Right ventricle myocardium superior (tissue), 1 donor: ENCODE measurements around the gene ZNF385B. TPM values are rescaled to one million over a fixed set of nuclear protein-coding genes. Genes with fewer than 3 reads are reported as not detected.
"Not testable (repeated sequence)": the region's sequence is repeated elsewhere in the genome, so short reads cannot be mapped to it uniquely, and the experiment has no call there.

Experiments used
- ATAC-seq: fragments of 200-7000 bp; cut with Tn5 transposase; one replicate; pipeline ENCODE4 v1.9.1; 2020; ENCODE audit warnings: mild to moderate bottlenecking; ENCODE audit not compliant: poor library complexity
- DNase-seq: peaks from one replicate; pipeline ENCODE4 v3.0.0-alpha.2; 2020
- intact Hi-C: fragments of 100-400 bp; cut with DNase I; formaldehyde crosslinking; loops from one replicate; pipeline ENCODE4 v1.11.2; 2022
- long read RNA-seq: library from polyadenylated mRNA; unstranded; transcript quantifications from one replicate; pipeline ENCODE4 v2.0.0, GENCODE V29; 2021
- total RNA-seq: library from RNA; stranded (reverse); fragmentation: NEBNext Ultra II Directional; extraction: Animal tissue kit (Norgen Biotek cat#: 25700); gene quantifications from one replicate; pipeline ENCODE4 v1.2.1, GENCODE V29; 2021
- donor health status: DM: no; HTN: yes; CAD: no; lungs with severe emphysema.

The ZNF385B gene
- total RNA-seq, result 0.46 TPM
- long read RNA-seq, result 0 reads

DNA sequence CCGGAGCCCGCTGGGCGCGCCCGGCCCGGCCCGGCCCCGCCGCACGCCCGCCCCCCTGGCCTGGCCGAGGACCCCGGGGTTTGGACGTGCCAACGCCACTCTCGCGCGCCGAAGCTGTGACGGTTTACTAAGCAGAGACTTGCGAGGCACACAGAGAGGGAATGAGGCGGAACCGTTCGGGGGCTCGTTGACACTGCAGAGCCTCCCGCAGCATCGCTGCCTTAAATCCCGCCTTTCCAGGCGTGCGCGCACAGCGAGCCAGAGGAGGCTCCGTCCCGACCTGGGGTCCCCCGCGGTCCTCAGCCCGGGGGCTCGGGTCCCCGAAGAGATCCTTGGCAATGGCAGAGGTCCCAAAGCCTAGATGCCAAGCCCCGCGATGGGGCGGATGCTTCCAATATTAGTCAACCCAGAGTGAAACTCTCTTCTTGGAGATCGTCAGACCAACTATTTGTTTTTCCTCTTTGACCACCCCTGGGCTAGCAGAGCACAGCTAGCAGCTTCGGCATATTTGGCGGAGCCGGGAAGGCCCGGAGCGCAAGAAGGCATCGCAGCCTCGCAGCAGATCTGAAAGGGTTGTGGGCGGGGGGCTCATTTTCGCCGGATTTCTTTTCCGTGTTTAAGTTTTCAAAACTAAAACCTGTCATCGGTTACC is at the start of gene ZNF385B:
Gene ZNF385B (minus strand): TSS at position 197 of the 652 bp plus-strand sequence.
- DNase-seq, result peak; percentile 42
- no peak for ATAC-seq
- intact Hi-C loops, result no loop called here

GRCh38 chr2:179910735-179911113 is 49.3 kb upstream of the ZNF385B start:
- ATAC-seq, result no peak
- no peak for DNase-seq
- intact Hi-C loops, result no loop called here

GRCh38 chr2:179909845-179910734 is 48.7 kb upstream of the ZNF385B start:
- DNase-seq, result no peak
- intact Hi-C loops, result no loop called here
- ATAC-seq, result no peak

GRCh38 chr2:179900655-179901054 is 39.2 kb upstream of the ZNF385B start:
- intact Hi-C loops, result no loop called here
- ATAC-seq (no peak), DNase-seq (no peak)

GRCh38 chr2:179899666-179900065 is 38.3 kb upstream of the ZNF385B start:
- DNase-seq, result no peak
- ATAC-seq, result no peak
- intact Hi-C loops, result no loop called here

- no peak for ATAC-seq
- intact Hi-C loops, result no loop called here
- no peak for DNase-seq
These were observed 37.5 kb upstream of the ZNF385B start for GRCh38 chr2:179898873-179899272.

DNA sequence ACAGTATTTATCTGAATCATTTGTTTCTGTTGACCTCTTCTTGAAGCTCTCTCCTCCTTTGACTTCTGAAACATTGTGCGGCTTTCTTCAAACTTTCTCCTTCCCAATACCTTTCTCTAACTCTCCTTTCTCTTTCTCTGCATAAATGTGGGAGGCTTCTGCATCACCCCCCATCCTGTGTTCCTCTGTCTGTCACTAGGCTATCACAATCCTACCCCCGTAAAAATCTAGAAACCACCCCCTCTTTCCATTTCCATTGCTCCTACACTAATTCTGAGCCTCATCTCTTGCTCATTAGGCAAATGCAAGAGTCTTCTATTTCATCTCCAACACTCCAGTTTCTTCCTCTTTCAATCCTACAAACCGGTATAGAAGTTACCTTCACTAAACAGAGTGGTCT is 32.2 kb upstream of the ZNF385B start:
- intact Hi-C loops, result no loop called here
- DNase-seq (no peak), ATAC-seq (no peak)

GRCh38 chr2:179891237-179891636 is 29.8 kb upstream of the ZNF385B start:
- intact Hi-C loops, result no loop called here
- ATAC-seq, result no peak
- DNase-seq, result no peak

- intact Hi-C loops, result no loop called here
- ATAC-seq (no peak), DNase-seq (no peak)
These were observed 29.3 kb upstream of the ZNF385B start for GRCh38 chr2:179890666-179891065.

DNA sequence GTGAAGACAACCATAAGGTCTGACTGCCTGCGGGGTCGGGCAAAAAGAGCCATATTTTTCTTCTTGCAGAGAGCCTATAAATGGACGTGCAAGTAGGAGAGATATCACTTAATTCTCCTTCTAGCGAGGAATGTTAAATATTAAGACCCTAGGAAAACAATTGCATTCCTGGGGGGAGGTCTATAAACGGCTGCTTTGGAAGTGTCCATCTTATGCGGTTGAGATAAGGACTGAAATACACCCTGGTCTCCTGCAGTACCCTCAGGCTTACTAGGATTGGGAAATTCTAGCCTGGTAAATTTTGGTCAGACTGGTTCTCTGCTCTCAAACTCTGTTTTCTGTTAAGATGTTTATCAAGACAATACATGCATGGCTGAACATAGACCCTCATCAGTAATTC is 27.2 kb upstream of the ZNF385B start:
- ATAC-seq, DNase-seq, intact Hi-C loops: not testable (repeated sequence)

GRCh38 chr2:179884193-179884592 is 22.8 kb upstream of the ZNF385B start:
- no peak for DNase-seq
- intact Hi-C loops, result no loop called here
- no peak for ATAC-seq

DNA sequence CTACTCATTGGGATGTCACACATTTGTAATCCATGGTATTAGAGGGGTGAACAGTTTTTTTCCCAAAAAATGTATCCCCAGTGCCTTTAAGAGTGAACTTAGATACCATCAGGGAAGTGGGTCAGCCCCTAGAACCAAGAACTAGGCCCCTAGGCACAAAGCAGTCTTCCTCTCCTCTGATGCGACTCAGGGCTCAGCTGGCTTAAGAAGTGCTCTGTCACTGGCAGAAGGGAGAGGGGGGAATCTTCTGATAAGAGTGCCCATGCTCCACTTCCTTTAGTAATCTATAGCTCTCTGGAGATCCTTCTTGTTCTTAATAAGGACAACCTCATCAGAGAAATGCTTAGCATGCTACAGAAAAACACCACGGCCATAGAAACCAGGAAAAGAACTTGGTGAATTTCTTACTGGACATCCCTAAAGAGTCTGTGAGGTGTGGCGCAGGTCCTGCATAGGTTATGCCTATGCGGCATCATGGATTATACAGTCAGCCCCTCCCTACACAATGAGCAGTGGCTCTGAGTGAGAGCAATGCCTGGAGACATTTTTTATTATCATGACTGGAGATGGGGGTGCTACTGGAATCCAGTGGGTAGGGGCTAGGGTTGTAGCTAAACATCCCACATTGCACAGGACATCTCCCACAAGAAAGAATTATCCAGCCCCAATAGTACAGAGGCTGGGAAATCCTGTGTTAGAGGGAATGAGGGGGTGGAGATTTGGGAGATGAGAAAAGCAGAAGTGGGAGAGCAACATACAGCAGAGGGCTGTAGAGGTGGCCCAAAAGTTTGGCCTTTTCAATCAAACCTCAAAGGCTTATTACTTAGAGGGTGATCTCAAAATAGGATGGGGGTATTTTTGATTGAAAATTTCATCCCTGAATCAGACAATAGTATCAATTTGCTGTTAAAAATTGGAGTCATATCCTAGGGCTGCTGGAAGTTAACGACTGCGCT is 21.7 kb upstream of the ZNF385B start:
- ATAC-seq (no peak), DNase-seq (no peak)
- intact Hi-C loops, result no loop called here

GRCh38 chr2:179877601-179878364 is 16.4 kb upstream of the ZNF385B start:
- no peak for DNase-seq
- no peak for ATAC-seq
- intact Hi-C loops, result no loop called here

DNA sequence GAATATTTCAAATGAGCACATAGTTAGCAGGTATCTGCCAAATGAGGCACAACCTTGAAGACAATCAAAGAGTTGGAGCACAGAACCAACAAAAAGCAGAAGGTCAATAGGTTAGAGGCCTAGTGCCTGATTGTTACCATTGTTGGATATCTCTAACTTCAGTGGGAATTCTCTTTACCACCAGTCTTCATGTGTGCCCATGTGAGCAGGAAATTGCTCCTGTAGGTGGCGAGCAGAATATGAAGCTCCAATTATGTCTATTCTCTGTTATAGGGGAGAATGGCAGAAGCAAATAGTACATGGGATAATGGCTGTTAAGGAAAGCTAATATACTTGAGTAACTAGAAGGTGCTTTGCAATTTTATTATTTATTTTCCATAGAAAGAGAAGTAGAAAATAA is 14.9 kb upstream of the ZNF385B start:
- ATAC-seq (no peak), DNase-seq (no peak)
- intact Hi-C loops, result no loop called here

DNA sequence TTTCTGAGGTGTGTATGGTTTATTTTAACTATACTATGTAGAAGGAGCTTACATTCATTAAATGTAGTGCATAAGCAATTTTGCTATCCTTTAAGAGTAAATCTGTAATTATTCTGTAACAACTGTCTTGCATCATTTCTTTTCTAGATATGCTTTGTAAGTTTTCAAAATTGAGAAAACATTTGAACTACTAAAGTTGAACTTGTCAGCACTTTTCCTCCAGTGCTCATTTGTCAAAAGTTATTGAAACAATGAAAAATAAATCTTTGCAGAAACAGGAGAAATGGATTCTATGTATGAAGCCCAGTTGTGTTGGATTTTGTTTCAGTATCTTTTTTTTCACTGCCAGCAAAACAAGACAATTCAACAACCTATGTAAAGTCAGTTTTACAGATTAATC is 14.5 kb upstream of the ZNF385B start:
- DNase-seq (no peak), ATAC-seq (no peak)
- intact Hi-C loops, result no loop called here

DNA sequence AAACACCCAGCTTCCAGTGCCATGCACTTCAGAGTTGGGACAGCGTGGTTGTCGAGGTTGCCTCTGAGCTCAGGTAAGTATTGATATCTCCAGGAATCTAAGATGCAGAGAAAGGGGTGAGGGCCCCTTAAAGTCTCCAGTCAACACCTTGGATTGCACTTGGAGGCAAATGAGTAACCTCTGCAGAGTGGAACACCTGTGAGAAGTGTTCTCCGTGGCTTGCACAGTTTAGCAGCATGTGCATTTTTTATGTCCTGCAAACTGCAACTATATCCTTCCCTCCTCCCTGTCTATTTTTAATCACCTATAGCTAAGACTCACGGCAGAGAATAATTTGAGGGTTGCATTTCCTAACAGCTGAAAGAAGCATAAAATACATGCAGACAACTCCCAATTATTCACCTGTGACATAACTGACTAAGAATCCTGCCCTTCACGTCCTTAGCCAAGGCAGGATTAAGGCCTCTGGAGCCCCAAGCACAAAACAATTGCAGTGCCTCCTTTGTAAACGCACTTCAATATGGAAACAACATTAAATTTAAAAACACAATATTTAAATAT is 1.6 kb upstream of the ZNF385B start:
- intact Hi-C loops, result no loop called here
- ATAC-seq, result no peak
- no peak for DNase-seq

DNA sequence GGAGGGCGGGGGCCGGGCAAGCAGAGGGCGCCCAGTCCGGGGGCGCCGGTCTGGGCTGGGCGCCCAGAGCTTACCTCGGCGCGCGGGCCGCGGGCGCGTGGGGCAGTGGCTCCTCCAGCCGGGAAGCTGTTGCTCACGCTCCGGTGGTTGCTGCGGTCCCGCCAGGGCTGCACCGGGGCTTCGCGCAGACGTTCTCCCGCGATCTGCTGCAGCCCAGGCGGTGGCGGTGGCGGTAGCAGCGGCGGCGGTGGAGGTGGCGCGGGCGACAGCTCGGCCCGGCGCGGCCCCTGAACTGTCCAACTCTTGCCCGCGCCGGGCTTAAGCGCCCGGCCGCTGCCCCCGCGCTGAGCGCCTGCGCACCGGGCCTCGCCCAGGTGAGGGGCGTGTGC is 391 bp downstream of the ZNF385B start:
- peak; percentile 63 for ATAC-seq
- intact Hi-C loops, result no loop called here
- DNase-seq, result peak; percentile 37
